Panc1 (cell line): ENCODE measurements around the gene BBX. TPM values are rescaled to one million over a fixed set of nuclear protein-coding genes. Genes with fewer than 3 reads are reported as not detected.

Source experiments
- ATAC-seq: fragments of 200-7000 bp; cut with Tn5 transposase; 2 replicates; pipeline ENCODE4 v1.9.1; 2020; ENCODE audit warnings: mild to moderate bottlenecking, moderate library complexity
- BruUV-seq: library from RNA; stranded (reverse); fragments of 400-500 nt; replicated peaks from 2 replicates; lab custom pipeline; 2021; lab: Mats Ljungman, UMichigan
- CTCF ChIA-PET: fragments of 300-600 bp; sonication (Branson Sonifier 250); formaldehyde crosslinking; loops from one replicate; lab custom pipeline; 2022; ENCODE audit warnings: antibody characterized with exemption; lab: Charles Lee
- POLR2A ChIA-PET: fragments of 300-600 bp; sonication (Branson Sonifier 250); formaldehyde crosslinking; loops from one replicate; lab custom pipeline; 2022; ENCODE audit warnings: antibody characterized with exemption; lab: Charles Lee
- DNase-seq: peaks from one replicate; pipeline ENCODE4 v3.0.0-alpha.2; 2010; ENCODE audit warnings: low read depth, low spot score
- H3K27ac ChIP-seq: 2 replicates; pipeline ENCODE4 v1.5.1; 2011; ENCODE audit warnings: mild to moderate bottlenecking, low read length, inconsistent platforms
- H3K27me3 ChIP-seq: fragments of 200-500 bp; sonication (Bioruptor generic); 2 replicates; pipeline ENCODE4 v1.6.0; 2014; ENCODE audit warnings: low read length, inconsistent platforms; ENCODE audit not compliant: control insufficient read depth, insufficient read depth
- H3K36me3 ChIP-seq: fragments of 200-500 bp; sonication (Bioruptor generic); 2 replicates; pipeline ENCODE4 v1.5.1; 2014; ENCODE audit warnings: inconsistent platforms, mild to moderate bottlenecking, low read length, moderate library complexity; ENCODE audit not compliant: control insufficient read depth, insufficient read depth
- H3K4me1 ChIP-seq: 2 replicates; pipeline ENCODE4 v1.5.1; 2011; ENCODE audit warnings: inconsistent platforms, mild to moderate bottlenecking, low read length, moderate library complexity; ENCODE audit not compliant: control insufficient read depth, insufficient read depth
- H3K4me3 ChIP-seq, 2 experiments: 2 replicates each; pipeline ENCODE4 v1.5.1; 2011 to 2012; ENCODE audit warnings: low read depth in 2 of 2, low read length in 2 of 2, mild to moderate bottlenecking in 2 of 2, inconsistent platforms in 1 of 2, moderate library complexity in 1 of 2
- H3K9me3 ChIP-seq: fragments of 200-500 bp; sonication (Bioruptor generic); 2 replicates; pipeline ENCODE4 v1.5.1; 2014; ENCODE audit warnings: low read depth, mild to moderate bottlenecking, inconsistent platforms, low read length, moderate library complexity; ENCODE audit not compliant: control insufficient read depth, insufficient read depth
- POLR2AphosphoS5 ChIP-seq: IDR thresholded peaks from 2 replicates; pipeline ENCODE4 v1.6.1; 2012; ENCODE audit warnings: mild to moderate bottlenecking, low read depth, low read length, moderate library complexity
- REST ChIP-seq, 2 experiments: IDR thresholded peaks; 2 replicates each; pipeline ENCODE4 v1.6.1; 2011 to 2012; ENCODE audit warnings: low read depth in 2 of 2, control low read depth in 1 of 2, low read length in 1 of 2, mild to moderate bottlenecking in 1 of 2, moderate library complexity in 1 of 2; ENCODE audit not compliant: insufficient read depth in 1 of 2
- SIN3A ChIP-seq: IDR thresholded peaks from 2 replicates; pipeline ENCODE4 v1.6.1; 2012; ENCODE audit warnings: low read depth, mild to moderate bottlenecking, low read length, moderate library complexity, borderline replicate concordance; ENCODE audit not compliant: insufficient read depth
- TCF7L2 ChIP-seq: IDR thresholded peaks from 2 replicates; pipeline ENCODE4 v1.6.1; 2011; ENCODE audit warnings: mild to moderate bottlenecking, low read depth, low read length, inconsistent platforms
- in situ Hi-C: cut with HindIII; loops from 2 replicates; pipeline ENCODE4 v1.10.0; 2016; ENCODE audit warnings: low sequenced_read_pairs, low pct_unique_long_range_greater_than_20kb
- intact Hi-C: fragments of 100-400 bp; cut with micrococcal nuclease; formaldehyde crosslinking; loops from one replicate; pipeline ENCODE4 v1.10.0; 2022; ENCODE audit not compliant: unreplicated experiment
- total RNA-seq: library from RNA; stranded (reverse); gene quantifications from one replicate; pipeline ENCODE4 v1.2.1, GENCODE V29; 2021; ENCODE audit not compliant: unreplicated experiment
- TF ChIP-seq, protein P1 (sequence below): fragments of 450-650 bp; IDR thresholded peaks from 2 replicates; pipeline ENCODE4 v1.5.1; 2017; ENCODE audit warnings: mild to moderate bottlenecking

Gene BBX
- total RNA-seq, 1 experiment from 2014 or later, result 28.5 TPM

GRCh38 chr3:107548601-107549000 lies 25.8 kb downstream of the BBX start:
- ChIA-PET POLR2A (no interaction called here), CTCF (no interaction called here)
- no TSS peak for BruUV-seq
- in situ Hi-C loops, result no loop called here
- intact Hi-C loops, result loop anchor here (5.0 kb wide), 2 partner anchors 276 to 311 kb away; no protein-coding TSS in a partner anchor
- TF ChIP-seq TCF7L2, result no peak
- TF ChIP-seq POLR2AphosphoS5, result no peak
- TF ChIP-seq REST (IDR thresholded peaks at IDR 0.05; ENCODE audit: insufficient read depth in 1 of 2, low read depth in 2 of 2, low read length in 1 of 2), result no peak
- TF ChIP-seq SIN3A, result no peak
- TF ChIP-seq, protein P1, sequence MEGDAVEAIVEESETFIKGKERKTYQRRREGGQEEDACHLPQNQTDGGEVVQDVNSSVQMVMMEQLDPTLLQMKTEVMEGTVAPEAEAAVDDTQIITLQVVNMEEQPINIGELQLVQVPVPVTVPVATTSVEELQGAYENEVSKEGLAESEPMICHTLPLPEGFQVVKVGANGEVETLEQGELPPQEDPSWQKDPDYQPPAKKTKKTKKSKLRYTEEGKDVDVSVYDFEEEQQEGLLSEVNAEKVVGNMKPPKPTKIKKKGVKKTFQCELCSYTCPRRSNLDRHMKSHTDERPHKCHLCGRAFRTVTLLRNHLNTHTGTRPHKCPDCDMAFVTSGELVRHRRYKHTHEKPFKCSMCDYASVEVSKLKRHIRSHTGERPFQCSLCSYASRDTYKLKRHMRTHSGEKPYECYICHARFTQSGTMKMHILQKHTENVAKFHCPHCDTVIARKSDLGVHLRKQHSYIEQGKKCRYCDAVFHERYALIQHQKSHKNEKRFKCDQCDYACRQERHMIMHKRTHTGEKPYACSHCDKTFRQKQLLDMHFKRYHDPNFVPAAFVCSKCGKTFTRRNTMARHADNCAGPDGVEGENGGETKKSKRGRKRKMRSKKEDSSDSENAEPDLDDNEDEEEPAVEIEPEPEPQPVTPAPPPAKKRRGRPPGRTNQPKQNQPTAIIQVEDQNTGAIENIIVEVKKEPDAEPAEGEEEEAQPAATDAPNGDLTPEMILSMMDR, result no peak
- Histone ChIP-seq H3K4me1 (no peaks in the 10 kb centered on the region), H3K4me3 (no peak overlapping the region), H3K27ac (no peak overlapping the region), H3K9me3 (no peaks in the 10 kb centered on the region), H3K36me3 (no peaks in the 10 kb centered on the region), H3K27me3 (no peaks in the 10 kb centered on the region)
- DNase-seq (no peak), ATAC-seq (no peak)

DNA sequence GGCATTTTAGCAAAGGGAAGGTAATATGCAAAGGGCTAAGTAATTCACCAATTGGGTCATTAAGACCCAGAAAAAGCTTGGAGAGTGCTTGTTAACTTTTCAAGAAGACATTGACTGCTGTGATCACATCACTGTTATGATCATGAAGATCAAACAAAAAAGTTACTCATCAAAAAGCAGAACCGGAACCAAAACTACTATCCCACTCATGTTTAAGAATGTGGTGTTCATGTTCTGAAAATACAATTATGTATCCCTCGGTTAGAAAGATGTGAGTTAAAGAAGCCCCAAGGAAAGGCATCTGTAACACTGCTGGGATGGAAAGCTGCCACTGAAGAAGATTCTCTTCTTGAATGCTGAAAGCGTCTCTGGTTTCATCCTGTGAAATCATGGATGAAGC lies 32.6 kb downstream of the BBX start:
- POLR2A ChIA-PET, result no interaction called here
- CTCF ChIA-PET, result no interaction called here
- Histone ChIP-seq H3K9me3 (no peaks in the 10 kb centered on the region), H3K4me1 (no peaks in the 10 kb centered on the region), H3K36me3 (no peaks in the 10 kb centered on the region), H3K27ac (no peak overlapping the region), H3K4me3 (no peak overlapping the region), H3K27me3 (no peaks in the 10 kb centered on the region)
- no peak for ATAC-seq
- TF ChIP-seq, protein P1, result no peak
- TF ChIP-seq TCF7L2, result no peak
- TF ChIP-seq SIN3A, result no peak
- TF ChIP-seq POLR2AphosphoS5, result no peak
- no peak for TF ChIP-seq REST (IDR thresholded peaks at IDR 0.05; ENCODE audit: insufficient read depth in 1 of 2, low read depth in 2 of 2, low read length in 1 of 2)
- in situ Hi-C loops (no loop called here), intact Hi-C loops (no loop called here)
- no TSS peak for BruUV-seq
- DNase-seq, result no peak
